Muscle layer of duodenum (tissue), 2 donors: Measurements from ENCODE around the gene WWTR1.

Experiments
- H3K27ac ChIP-seq: one replicate; pipeline ENCODE4 v1.7.0; 2013; ENCODE audit warnings: mild to moderate bottlenecking, low read length
- H3K27me3 ChIP-seq: one replicate; pipeline ENCODE4 v1.7.0; 2013; ENCODE audit warnings: low read depth, mild to moderate bottlenecking, control low read depth, low read length
- H3K36me3 ChIP-seq, 2 donors: one replicate each; pipeline ENCODE4 v1.7.0; 2013; ENCODE audit warnings: low read length in 2 of 2, control low read depth in 1 of 2, mild to moderate bottlenecking in 1 of 2; ENCODE audit not compliant: insufficient read depth in 2 of 2, control insufficient read depth in 1 of 2
- H3K4me1 ChIP-seq, 2 donors: one replicate each; pipeline ENCODE4 v1.7.0; 2013; ENCODE audit warnings: low read length in 2 of 2, mild to moderate bottlenecking in 2 of 2, control low read depth in 1 of 2, moderate library complexity in 1 of 2; ENCODE audit not compliant: insufficient read depth in 2 of 2, control insufficient read depth in 1 of 2
- H3K4me3 ChIP-seq, 2 donors: one replicate each; pipeline ENCODE4 v1.7.0; 2013; ENCODE audit warnings: low read length in 2 of 2, low read depth in 1 of 2, mild to moderate bottlenecking in 1 of 2
- H3K9me3 ChIP-seq, 2 donors: one replicate each; pipeline ENCODE4 v1.7.0; 2013; ENCODE audit warnings: low read length in 2 of 2, control low read depth in 1 of 2, mild to moderate bottlenecking in 1 of 2; ENCODE audit not compliant: control insufficient read depth in 1 of 2
- donor health status: healthy.

WWTR1 gene

GRCh38 chr3:149501524-149501923, 156.3 kb downstream of the WWTR1 start:
- no peak overlapping the region for H3K27ac ChIP-seq
- no peaks in the 10 kb centered on the region for H3K4me1 ChIP-seq
- no peaks in the 10 kb centered on the region for H3K9me3 ChIP-seq
- no peaks in the 10 kb centered on the region for H3K36me3 ChIP-seq
- no peaks in the 10 kb centered on the region for H3K27me3 ChIP-seq
- H3K4me3 ChIP-seq = no peak overlapping the region

- no peaks in the 10 kb centered on the region for H3K4me1 ChIP-seq
- no peaks in the 10 kb centered on the region for H3K36me3 ChIP-seq
- H3K27ac ChIP-seq = no peak overlapping the region
- H3K27me3 ChIP-seq = no peaks in the 10 kb centered on the region
- no peaks in the 10 kb centered on the region for H3K9me3 ChIP-seq
- H3K4me3 ChIP-seq = no peak overlapping the region
Measured at GRCh38 chr3:149497966-149498670, 159.7 kb downstream of the WWTR1 start.

GRCh38 chr3:149496891-149497290, 160.9 kb downstream of the WWTR1 start:
- Histone ChIP-seq H3K27ac (no peak overlapping the region), H3K36me3 (no peaks in the 10 kb centered on the region), H3K4me3 (no peak overlapping the region), H3K4me1 (no peaks in the 10 kb centered on the region), H3K9me3 (no peaks in the 10 kb centered on the region), H3K27me3 (no peaks in the 10 kb centered on the region)

GRCh38 chr3:149495581-149496125, 162.2 kb downstream of the WWTR1 start:
- H3K4me3 ChIP-seq = no peak overlapping the region
- H3K9me3 ChIP-seq = no peaks in the 10 kb centered on the region
- no peak overlapping the region for H3K27ac ChIP-seq
- no peaks in the 10 kb centered on the region for H3K27me3 ChIP-seq
- no peaks in the 10 kb centered on the region for H3K36me3 ChIP-seq
- H3K4me1 ChIP-seq = no peaks in the 10 kb centered on the region

GRCh38 chr3:149494759-149495580, 162.9 kb downstream of the WWTR1 start:
- Histone ChIP-seq H3K9me3 (no peaks in the 10 kb centered on the region), H3K4me3 (no peak overlapping the region), H3K27me3 (no peaks in the 10 kb centered on the region), H3K36me3 (no peaks in the 10 kb centered on the region), H3K27ac (no peak overlapping the region), H3K4me1 (no peaks in the 10 kb centered on the region)

GRCh38 chr3:149494022-149494758, 163.6 kb downstream of the WWTR1 start:
- H3K27ac ChIP-seq = no peak overlapping the region
- no peaks in the 10 kb centered on the region for H3K27me3 ChIP-seq
- H3K9me3 ChIP-seq = no peaks in the 10 kb centered on the region
- no peak overlapping the region for H3K4me3 ChIP-seq
- H3K4me1 ChIP-seq = no peaks in the 10 kb centered on the region
- no peaks in the 10 kb centered on the region for H3K36me3 ChIP-seq

GRCh38 chr3:149493315-149494021, 164.4 kb downstream of the WWTR1 start:
- H3K27ac ChIP-seq = no peak overlapping the region
- no peak overlapping the region for H3K4me3 ChIP-seq
- no peaks in the 10 kb centered on the region for H3K27me3 ChIP-seq
- no peaks in the 10 kb centered on the region for H3K9me3 ChIP-seq
- H3K4me1 ChIP-seq = no peaks in the 10 kb centered on the region
- no peaks in the 10 kb centered on the region for H3K36me3 ChIP-seq

- Histone ChIP-seq H3K4me1 (no peaks in the 10 kb centered on the region), H3K27ac (no peak overlapping the region), H3K36me3 (no peaks in the 10 kb centered on the region), H3K27me3 (no peaks in the 10 kb centered on the region), H3K9me3 (no peaks in the 10 kb centered on the region), H3K4me3 (no peak overlapping the region)
Measured at GRCh38 chr3:149490260-149490971, 167.4 kb downstream of the WWTR1 start.

GRCh38 chr3:149489060-149489690, 168.7 kb downstream of the WWTR1 start:
- H3K4me1 ChIP-seq = no peaks in the 10 kb centered on the region
- H3K27me3 ChIP-seq = no peaks in the 10 kb centered on the region
- no peak overlapping the region for H3K27ac ChIP-seq
- H3K9me3 ChIP-seq = no peaks in the 10 kb centered on the region
- no peaks in the 10 kb centered on the region for H3K36me3 ChIP-seq
- H3K4me3 ChIP-seq = no peak overlapping the region

- Histone ChIP-seq H3K9me3 (no peaks in the 10 kb centered on the region), H3K36me3 (no peaks in the 10 kb centered on the region), H3K4me3 (no peak overlapping the region), H3K27ac (no peak overlapping the region), H3K4me1 (no peaks in the 10 kb centered on the region), H3K27me3 (no peaks in the 10 kb centered on the region)
Measured at GRCh38 chr3:149487598-149488197, 170.1 kb downstream of the WWTR1 start.
